ENCODE measurements around the gene ITK.

DNA sequence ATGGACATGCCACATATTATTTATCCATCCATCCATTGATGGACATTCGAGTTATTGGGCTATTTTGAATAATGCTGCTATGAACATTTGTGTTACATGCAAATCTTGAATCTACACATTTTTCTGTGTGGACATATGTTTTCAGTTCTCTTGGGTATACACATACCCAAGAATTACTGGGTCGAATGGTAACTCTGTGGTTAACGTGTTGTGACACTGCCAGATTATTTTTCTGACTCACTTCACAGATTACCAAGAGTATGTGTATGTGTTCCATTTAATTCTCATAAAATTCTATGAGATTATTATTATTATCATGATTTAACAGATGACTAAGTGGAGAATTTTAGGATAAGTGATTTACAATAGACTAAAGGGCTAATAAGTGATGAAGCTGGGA lies 112.0 kb downstream of the ITK start:
- TF ChIP-seq, protein P1, sequence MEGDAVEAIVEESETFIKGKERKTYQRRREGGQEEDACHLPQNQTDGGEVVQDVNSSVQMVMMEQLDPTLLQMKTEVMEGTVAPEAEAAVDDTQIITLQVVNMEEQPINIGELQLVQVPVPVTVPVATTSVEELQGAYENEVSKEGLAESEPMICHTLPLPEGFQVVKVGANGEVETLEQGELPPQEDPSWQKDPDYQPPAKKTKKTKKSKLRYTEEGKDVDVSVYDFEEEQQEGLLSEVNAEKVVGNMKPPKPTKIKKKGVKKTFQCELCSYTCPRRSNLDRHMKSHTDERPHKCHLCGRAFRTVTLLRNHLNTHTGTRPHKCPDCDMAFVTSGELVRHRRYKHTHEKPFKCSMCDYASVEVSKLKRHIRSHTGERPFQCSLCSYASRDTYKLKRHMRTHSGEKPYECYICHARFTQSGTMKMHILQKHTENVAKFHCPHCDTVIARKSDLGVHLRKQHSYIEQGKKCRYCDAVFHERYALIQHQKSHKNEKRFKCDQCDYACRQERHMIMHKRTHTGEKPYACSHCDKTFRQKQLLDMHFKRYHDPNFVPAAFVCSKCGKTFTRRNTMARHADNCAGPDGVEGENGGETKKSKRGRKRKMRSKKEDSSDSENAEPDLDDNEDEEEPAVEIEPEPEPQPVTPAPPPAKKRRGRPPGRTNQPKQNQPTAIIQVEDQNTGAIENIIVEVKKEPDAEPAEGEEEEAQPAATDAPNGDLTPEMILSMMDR (IDR thresholded peaks at IDR 0.05; ENCODE audit: low read depth, low read length, missing input control): no peak
- TF ChIP-seq, protein P2, sequence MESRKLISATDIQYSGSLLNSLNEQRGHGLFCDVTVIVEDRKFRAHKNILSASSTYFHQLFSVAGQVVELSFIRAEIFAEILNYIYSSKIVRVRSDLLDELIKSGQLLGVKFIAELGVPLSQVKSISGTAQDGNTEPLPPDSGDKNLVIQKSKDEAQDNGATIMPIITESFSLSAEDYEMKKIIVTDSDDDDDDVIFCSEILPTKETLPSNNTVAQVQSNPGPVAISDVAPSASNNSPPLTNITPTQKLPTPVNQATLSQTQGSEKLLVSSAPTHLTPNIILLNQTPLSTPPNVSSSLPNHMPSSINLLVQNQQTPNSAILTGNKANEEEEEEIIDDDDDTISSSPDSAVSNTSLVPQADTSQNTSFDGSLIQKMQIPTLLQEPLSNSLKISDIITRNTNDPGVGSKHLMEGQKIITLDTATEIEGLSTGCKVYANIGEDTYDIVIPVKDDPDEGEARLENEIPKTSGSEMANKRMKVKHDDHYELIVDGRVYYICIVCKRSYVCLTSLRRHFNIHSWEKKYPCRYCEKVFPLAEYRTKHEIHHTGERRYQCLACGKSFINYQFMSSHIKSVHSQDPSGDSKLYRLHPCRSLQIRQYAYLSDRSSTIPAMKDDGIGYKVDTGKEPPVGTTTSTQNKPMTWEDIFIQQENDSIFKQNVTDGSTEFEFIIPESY (IDR thresholded peaks at IDR 0.05): no peak
- TF ChIP-seq TAF1 (conservative IDR thresholded peaks at IDR 0.05) (no peak), FOXA1 (IDR thresholded peaks at IDR 0.05) (no peak), HNF4A (conservative IDR thresholded peaks at IDR 0.05) (no peak), JUND (IDR thresholded peaks at IDR 0.05) (no peak), SP1 (IDR thresholded peaks at IDR 0.05) (no peak)
